Upper lobe of right lung (tissue), 1 donor: Measurements from ENCODE around the gene USP44. TPM values are rescaled to one million over a fixed set of nuclear protein-coding genes. Genes with fewer than 3 reads are reported as not detected.

Experiments used
- ATAC-seq: fragments of 200-7000 bp; cut with Tn5 transposase; one replicate; pipeline ENCODE4 v1.9.1; 2020; ENCODE audit warnings: mild to moderate bottlenecking, moderate library complexity
- DNase-seq: peaks from one replicate; pipeline ENCODE4 v3.0.0-alpha.2; 2020
- H3K27ac ChIP-seq: fragments of 200-600 bp; one replicate; pipeline ENCODE4 v1.8.0; 2022
- H3K27me3 ChIP-seq: fragments of 200-600 bp; one replicate; pipeline ENCODE4 v1.8.0; 2022; ENCODE audit warnings: mild to moderate bottlenecking
- H3K36me3 ChIP-seq: fragments of 200-600 bp; one replicate; pipeline ENCODE4 v1.8.0; 2022
- H3K4me1 ChIP-seq: fragments of 200-600 bp; one replicate; pipeline ENCODE4 v1.8.0; 2022
- H3K4me3 ChIP-seq: fragments of 200-600 bp; one replicate; pipeline ENCODE4 v1.8.0; 2022; ENCODE audit warnings: mild to moderate bottlenecking
- H3K9me3 ChIP-seq: fragments of 200-600 bp; one replicate; pipeline ENCODE4 v1.8.0; 2022
- CTCF ChIP-seq: fragments of 200-600 bp; IDR thresholded peaks from one replicate; pipeline ENCODE4 v1.8.0; 2022; ENCODE audit warnings: antibody characterized with exemption
- intact Hi-C: fragments of 100-400 bp; cut with DNase I; formaldehyde crosslinking; loops from one replicate; pipeline ENCODE4 v1.11.0; 2022
- total RNA-seq: library from RNA; stranded (reverse); fragmentation: NEBNext Ultra II Directional; extraction: Animal tissue kit (Norgen Biotek cat#: 25700); gene quantifications from one replicate; pipeline ENCODE4 v1.2.1, GENCODE V29; 2021
- donor health status: DM: no; HTN: yes; CAD: no; lungs with severe emphysema.

Gene USP44
- total RNA-seq, 1 donor from 2014 or later = 14.9 TPM

GRCh38 chr12:95543305-95543704, 8.0 kb downstream of the USP44 start:
- Histone ChIP-seq H3K27ac (no peak overlapping the region), H3K27me3 (peaks cover 5% of the 10 kb centered on the region), H3K4me1 (no peaks in the 10 kb centered on the region), H3K36me3 (no peaks in the 10 kb centered on the region), H3K4me3 (no peak overlapping the region), H3K9me3 (no peaks in the 10 kb centered on the region)
- no peak for ATAC-seq
- TF ChIP-seq CTCF = no peak
- intact Hi-C loops = no loop called here
- no peak for DNase-seq

- Histone ChIP-seq H3K4me1 (no peaks in the 10 kb centered on the region), H3K4me3 (no peak overlapping the region), H3K9me3 (no peaks in the 10 kb centered on the region), H3K27me3 (no peaks in the 10 kb centered on the region), H3K36me3 (no peaks in the 10 kb centered on the region), H3K27ac (no peak overlapping the region)
- intact Hi-C loops = no loop called here
- DNase-seq (no peak), ATAC-seq (no peak)
- TF ChIP-seq CTCF = no peak
Observed at GRCh38 chr12:95541436-95541835, 9.8 kb downstream of the USP44 start.

- H3K4me1 ChIP-seq = no peaks in the 10 kb centered on the region
- intact Hi-C loops = no loop called here
- H3K9me3 ChIP-seq = no peaks in the 10 kb centered on the region
- no peaks in the 10 kb centered on the region for H3K27me3 ChIP-seq
- H3K4me3 ChIP-seq = no peak overlapping the region
- ATAC-seq = no peak
- no peaks in the 10 kb centered on the region for H3K36me3 ChIP-seq
- no peak for TF ChIP-seq CTCF
- H3K27ac ChIP-seq = no peak overlapping the region
- DNase-seq = no peak
Observed at GRCh38 chr12:95538656-95539055, 12.6 kb downstream of the USP44 start.

GRCh38 chr12:95538006-95538405, 13.3 kb downstream of the USP44 start:
- H3K27ac ChIP-seq = no peak overlapping the region
- intact Hi-C loops = no loop called here
- DNase-seq (no peak), ATAC-seq (no peak)
- H3K4me1 ChIP-seq = no peaks in the 10 kb centered on the region
- no peaks in the 10 kb centered on the region for H3K27me3 ChIP-seq
- no peaks in the 10 kb centered on the region for H3K9me3 ChIP-seq
- no peak overlapping the region for H3K4me3 ChIP-seq
- H3K36me3 ChIP-seq = no peaks in the 10 kb centered on the region
- TF ChIP-seq CTCF = no peak

- no peaks in the 10 kb centered on the region for H3K36me3 ChIP-seq
- no peaks in the 10 kb centered on the region for H3K9me3 ChIP-seq
- ATAC-seq = peak; percentile 20
- intact Hi-C loops = no loop called here
- no peak for DNase-seq
- no peak overlapping the region for H3K27ac ChIP-seq
- TF ChIP-seq CTCF = no peak
- no peaks in the 10 kb centered on the region for H3K27me3 ChIP-seq
- no peak overlapping the region for H3K4me3 ChIP-seq
- H3K4me1 ChIP-seq = no peaks in the 10 kb centered on the region
Observed at GRCh38 chr12:95533985-95534384, 17.3 kb downstream of the USP44 start.

- no peak overlapping the region for H3K27ac ChIP-seq
- no peaks in the 10 kb centered on the region for H3K36me3 ChIP-seq
- no peaks in the 10 kb centered on the region for H3K27me3 ChIP-seq
- H3K4me3 ChIP-seq = no peak overlapping the region
- H3K9me3 ChIP-seq = no peaks in the 10 kb centered on the region
- DNase-seq (no peak), ATAC-seq (peak; percentile 66)
- intact Hi-C loops = no loop called here
- no peak for TF ChIP-seq CTCF
- H3K4me1 ChIP-seq = no peaks in the 10 kb centered on the region
Observed at GRCh38 chr12:95532851-95533250, 18.4 kb downstream of the USP44 start.
